PFSK-1 (cell line): ENCODE data around the gene PTBP3.

Experiments used
- FOXP2 ChIP-seq: optimal IDR thresholded peaks from 2 replicates; pipeline ENCODE3; 2011; ENCODE audit warnings: borderline replicate concordance, control low read depth, inconsistent platforms; ENCODE audit not compliant: insufficient read depth; ENCODE audit errors: extremely low read length, extremely low read depth
- POLR2AphosphoS5 ChIP-seq: IDR thresholded peaks from 2 replicates; pipeline ENCODE4 v1.6.1; 2012; ENCODE audit warnings: low read depth, mild to moderate bottlenecking, control low read depth, low read length, moderate library complexity
- SIN3A ChIP-seq: IDR thresholded peaks from 2 replicates; pipeline ENCODE4 v1.6.1; 2012; ENCODE audit warnings: mild to moderate bottlenecking, low read length, moderate library complexity, borderline replicate concordance; ENCODE audit not compliant: insufficient read depth
- TAF1 ChIP-seq: IDR thresholded peaks from 2 replicates; pipeline ENCODE4 v1.6.1; 2012; ENCODE audit warnings: low read length, control low read depth, borderline replicate concordance; ENCODE audit not compliant: insufficient read depth
- TF ChIP-seq, protein P1 (sequence below), 2 experiments: IDR thresholded peaks; 2 replicates each; pipeline versions ENCODE4 v1.6.1 to v1.8.0; 2011 to 2012; ENCODE audit warnings: low read depth in 2 of 2, low read length in 2 of 2, control low read depth in 1 of 2, inconsistent platforms in 1 of 2, mild to moderate bottlenecking in 1 of 2, moderate library complexity in 1 of 2; ENCODE audit not compliant: insufficient read depth in 1 of 2

The PTBP3 gene

DNA sequence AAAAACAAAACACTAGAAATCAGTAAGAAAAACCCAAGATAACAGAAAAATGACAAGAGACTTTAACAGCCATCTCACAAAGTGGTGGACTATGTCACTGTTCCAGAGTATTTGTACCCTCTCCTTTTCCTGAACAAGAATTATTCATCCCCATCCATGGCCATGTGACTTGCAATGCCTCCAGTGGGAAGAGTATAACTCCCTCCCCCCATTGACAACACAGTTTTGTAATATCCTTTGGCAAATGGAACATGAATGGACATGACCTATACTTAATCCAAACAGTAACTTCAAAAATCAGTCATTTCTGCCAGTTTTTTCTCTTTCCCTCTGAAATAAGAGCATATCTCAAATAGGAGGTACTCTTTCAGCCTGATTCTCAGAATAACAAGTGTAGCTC lies 33.9 kb downstream of the PTBP3 start:
- no peak for TF ChIP-seq TAF1
- TF ChIP-seq, protein P1, sequence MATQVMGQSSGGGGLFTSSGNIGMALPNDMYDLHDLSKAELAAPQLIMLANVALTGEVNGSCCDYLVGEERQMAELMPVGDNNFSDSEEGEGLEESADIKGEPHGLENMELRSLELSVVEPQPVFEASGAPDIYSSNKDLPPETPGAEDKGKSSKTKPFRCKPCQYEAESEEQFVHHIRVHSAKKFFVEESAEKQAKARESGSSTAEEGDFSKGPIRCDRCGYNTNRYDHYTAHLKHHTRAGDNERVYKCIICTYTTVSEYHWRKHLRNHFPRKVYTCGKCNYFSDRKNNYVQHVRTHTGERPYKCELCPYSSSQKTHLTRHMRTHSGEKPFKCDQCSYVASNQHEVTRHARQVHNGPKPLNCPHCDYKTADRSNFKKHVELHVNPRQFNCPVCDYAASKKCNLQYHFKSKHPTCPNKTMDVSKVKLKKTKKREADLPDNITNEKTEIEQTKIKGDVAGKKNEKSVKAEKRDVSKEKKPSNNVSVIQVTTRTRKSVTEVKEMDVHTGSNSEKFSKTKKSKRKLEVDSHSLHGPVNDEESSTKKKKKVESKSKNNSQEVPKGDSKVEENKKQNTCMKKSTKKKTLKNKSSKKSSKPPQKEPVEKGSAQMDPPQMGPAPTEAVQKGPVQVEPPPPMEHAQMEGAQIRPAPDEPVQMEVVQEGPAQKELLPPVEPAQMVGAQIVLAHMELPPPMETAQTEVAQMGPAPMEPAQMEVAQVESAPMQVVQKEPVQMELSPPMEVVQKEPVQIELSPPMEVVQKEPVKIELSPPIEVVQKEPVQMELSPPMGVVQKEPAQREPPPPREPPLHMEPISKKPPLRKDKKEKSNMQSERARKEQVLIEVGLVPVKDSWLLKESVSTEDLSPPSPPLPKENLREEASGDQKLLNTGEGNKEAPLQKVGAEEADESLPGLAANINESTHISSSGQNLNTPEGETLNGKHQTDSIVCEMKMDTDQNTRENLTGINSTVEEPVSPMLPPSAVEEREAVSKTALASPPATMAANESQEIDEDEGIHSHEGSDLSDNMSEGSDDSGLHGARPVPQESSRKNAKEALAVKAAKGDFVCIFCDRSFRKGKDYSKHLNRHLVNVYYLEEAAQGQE (IDR thresholded peaks at IDR 0.05; ENCODE audit: insufficient read depth in 1 of 2, low read depth in 2 of 2, low read length in 2 of 2), result no peak
- TF ChIP-seq FOXP2, result no peak

DNA sequence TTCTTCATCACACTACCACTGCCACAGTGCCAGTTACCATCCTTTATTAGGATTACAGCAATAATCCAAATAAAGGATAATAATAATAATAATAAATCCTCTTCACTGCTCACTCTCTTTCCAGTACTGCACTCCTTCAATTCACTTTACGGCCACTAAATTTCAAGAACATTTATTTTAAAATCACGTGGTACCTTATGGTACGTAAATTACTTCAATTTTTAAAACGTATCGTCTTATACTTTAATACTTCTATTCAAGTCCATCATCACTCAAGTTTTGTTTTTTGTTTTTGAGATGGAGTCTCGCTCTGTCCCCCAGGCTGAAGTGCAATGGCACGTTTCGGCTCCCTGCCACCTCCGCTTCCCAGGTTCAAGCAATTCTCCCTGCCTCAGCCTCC lies 36.5 kb downstream of the PTBP3 start:
- TF ChIP-seq TAF1, result no peak
- no peak for TF ChIP-seq SIN3A
- TF ChIP-seq POLR2AphosphoS5, result no peak
- no peak for TF ChIP-seq FOXP2
- TF ChIP-seq, protein P1 (IDR thresholded peaks at IDR 0.05; ENCODE audit: insufficient read depth in 1 of 2, low read depth in 2 of 2, low read length in 2 of 2), result no peak

DNA sequence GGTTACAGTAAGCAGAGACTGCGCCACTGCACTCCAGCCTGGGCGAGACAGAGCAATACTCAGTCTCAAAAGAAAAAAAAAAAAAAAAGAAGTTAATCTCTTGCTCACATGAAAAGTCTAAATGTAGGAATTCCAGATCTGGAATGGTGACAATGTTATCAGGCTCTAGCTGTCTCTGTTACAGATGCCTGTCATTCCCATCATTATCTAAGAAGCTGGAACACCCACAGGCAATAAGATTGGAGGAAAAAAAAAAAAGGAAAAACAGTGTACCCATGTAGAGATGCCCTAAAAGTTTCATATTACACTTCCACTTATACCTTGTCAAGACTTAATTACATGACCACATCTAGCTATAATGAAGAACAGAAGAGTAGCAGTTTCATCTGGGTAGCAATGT lies 38.2 kb downstream of the PTBP3 start:
- TF ChIP-seq POLR2AphosphoS5 (no peak), SIN3A (no peak), FOXP2 (no peak), TAF1 (no peak)
- TF ChIP-seq, protein P1 (IDR thresholded peaks at IDR 0.05; ENCODE audit: insufficient read depth in 1 of 2, low read depth in 2 of 2, low read length in 2 of 2), result no peak

DNA sequence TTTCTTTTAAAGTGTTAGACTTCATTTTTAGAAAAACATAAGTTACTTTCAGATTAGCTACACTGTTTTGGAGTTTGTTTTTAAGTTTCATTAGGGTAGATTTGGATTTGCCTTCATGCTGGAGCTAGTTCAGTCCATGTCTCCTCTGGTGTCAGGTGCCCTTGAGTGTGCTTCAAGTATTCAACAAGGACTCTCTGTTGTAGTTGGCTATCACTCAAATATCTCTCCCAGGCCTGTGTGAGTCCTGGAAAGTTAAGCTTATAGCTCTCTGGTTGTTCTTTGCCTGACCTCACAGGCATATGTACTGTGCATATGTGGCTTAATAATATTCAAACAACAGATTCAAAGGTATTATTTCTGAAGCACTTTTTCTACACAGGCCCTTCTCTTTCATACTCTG lies 45.4 kb downstream of the PTBP3 start:
- TF ChIP-seq POLR2AphosphoS5 (no peak), FOXP2 (no peak), SIN3A (no peak), TAF1 (no peak)
- TF ChIP-seq, protein P1 (IDR thresholded peaks at IDR 0.05; ENCODE audit: insufficient read depth in 1 of 2, low read depth in 2 of 2, low read length in 2 of 2), result no peak

DNA sequence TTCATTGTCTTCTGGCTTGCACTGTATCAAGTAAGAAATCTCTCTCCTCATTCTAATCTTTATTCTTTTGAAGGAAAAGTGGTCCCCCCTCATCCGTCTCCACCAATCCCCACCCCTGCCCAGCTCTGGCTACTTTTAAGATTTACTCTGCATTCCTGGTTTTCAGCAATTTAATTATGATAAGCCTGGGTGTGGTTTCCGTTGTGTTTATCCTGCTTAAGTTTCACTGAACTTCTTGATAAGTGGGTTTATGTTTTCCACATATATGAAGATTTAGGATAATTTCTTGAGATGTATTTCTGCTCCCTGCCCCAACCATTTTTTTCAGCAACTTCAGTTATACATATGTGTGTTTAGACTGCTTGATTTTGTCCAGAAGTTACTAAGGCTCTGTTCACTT lies 46.5 kb downstream of the PTBP3 start:
- TF ChIP-seq FOXP2, result no peak
- TF ChIP-seq POLR2AphosphoS5, result no peak
- TF ChIP-seq, protein P1 (IDR thresholded peaks at IDR 0.05; ENCODE audit: insufficient read depth in 1 of 2, low read depth in 2 of 2, low read length in 2 of 2), result no peak
- no peak for TF ChIP-seq TAF1
- TF ChIP-seq SIN3A, result no peak
